Neural cell (in vitro differentiated cells): ENCODE data around the gene LRRK1. TPM values are rescaled to one million over a fixed set of nuclear protein-coding genes. Genes with fewer than 3 reads are reported as not detected.
A peak's percentile ranks its signal among the peaks of the same experiment; 100 is the strongest.

Experiments used
- H2AFZ ChIP-seq: fragments of 200-600, 300-800 bp; sonication (generic), shearing (Covaris generic); 2 replicates; pipeline ENCODE4 v1.6.0; 2014; ENCODE audit warnings: low read depth, mild to moderate bottlenecking, antibody characterized with exemption, low read length, moderate library complexity
- H3F3A ChIP-seq: fragments of 200-600 bp; shearing (Covaris generic); 2 replicates; pipeline ENCODE4 v1.6.1; 2016; ENCODE audit warnings: mild to moderate bottlenecking, moderate library complexity, mixed read lengths, antibody characterized with exemption, low read length; ENCODE audit not compliant: insufficient read depth, poor library complexity, severe bottlenecking
- H3K27ac ChIP-seq: fragments of 200-600, 300-800 bp; sonication (generic), shearing (Covaris generic); 2 replicates; pipeline ENCODE4 v1.5.1; 2014; ENCODE audit warnings: mild to moderate bottlenecking, low read length, moderate library complexity
- H3K27me3 ChIP-seq: fragments of 300-800, 200-600 bp; sonication (generic), shearing (Covaris generic); 2 replicates; pipeline ENCODE4 v1.6.0; 2014; ENCODE audit warnings: mild to moderate bottlenecking, low read depth, low read length, moderate library complexity; ENCODE audit not compliant: insufficient read depth
- H3K36me3 ChIP-seq: fragments of 300-800, 200-600 bp; sonication (generic), shearing (Covaris generic); 2 replicates; pipeline ENCODE4 v1.5.1; 2014; ENCODE audit warnings: mild to moderate bottlenecking, antibody characterized with exemption, low read length, moderate library complexity; ENCODE audit not compliant: insufficient read depth
- H3K4me2 ChIP-seq: fragments of 300-800, 200-600 bp; sonication (generic), shearing (Covaris generic); 2 replicates; pipeline ENCODE4 v1.6.0; 2014; ENCODE audit warnings: mild to moderate bottlenecking, low read length
- H3K4me3 ChIP-seq: fragments of 300-800, 200-600 bp; sonication (generic), shearing (Covaris generic); 2 replicates; pipeline ENCODE4 v1.5.1; 2014; ENCODE audit warnings: mild to moderate bottlenecking, low read length, moderate library complexity
- H3K79me2 ChIP-seq: fragments of 200-600 bp; shearing (Covaris generic); replicated peaks from 2 replicates; pipeline ENCODE4 v1.6.0; 2014; ENCODE audit warnings: mild to moderate bottlenecking, low read length, moderate library complexity; ENCODE audit not compliant: insufficient read depth
- H3K9ac ChIP-seq: fragments of 300-800, 200-600 bp; sonication (generic), shearing (Covaris generic); 2 replicates; pipeline ENCODE4 v1.6.1; 2016; ENCODE audit warnings: mild to moderate bottlenecking, low read length, mixed read lengths
- H3K9me2 ChIP-seq: fragments of 200-600 bp; shearing (Covaris generic); 2 replicates; pipeline ENCODE4 v1.6.1; 2016; ENCODE audit warnings: mild to moderate bottlenecking, low read length, mixed read lengths; ENCODE audit not compliant: insufficient read depth
- H3K9me3 ChIP-seq: fragments of 200-600, 300-800 bp; sonication (generic), shearing (Covaris generic); 2 replicates; pipeline ENCODE4 v1.6.1; 2016; ENCODE audit warnings: mild to moderate bottlenecking, mixed run types, low read length, moderate library complexity, mixed read lengths
- H4K20me1 ChIP-seq: fragments of 200-600 bp; shearing (Covaris generic); 2 replicates; pipeline ENCODE4 v1.6.1; 2016; ENCODE audit warnings: mild to moderate bottlenecking, mixed run types; ENCODE audit not compliant: insufficient read depth
- EP300 ChIP-seq: fragments of 450-650 bp; conservative IDR thresholded peaks from 2 replicates; pipeline ENCODE4 v1.6.1; 2014; ENCODE audit warnings: antibody characterized with exemption, mild to moderate bottlenecking, moderate library complexity; ENCODE audit not compliant: poor library complexity, severe bottlenecking
- EZH2 ChIP-seq: fragments of 200-600, 300-800 bp; shearing (Covaris generic), sonication (generic); IDR thresholded peaks from 2 replicates; pipeline ENCODE4 v1.6.1; 2014; ENCODE audit warnings: antibody characterized with exemption, low read length, borderline replicate concordance, mild to moderate bottlenecking; ENCODE audit not compliant: insufficient read depth, poor library complexity, severe bottlenecking
- MXI1 ChIP-seq: fragments of 450-650 bp; conservative IDR thresholded peaks from 2 replicates; pipeline ENCODE4 v1.6.1; 2014; ENCODE audit warnings: antibody characterized with exemption, mild to moderate bottlenecking; ENCODE audit not compliant: poor library complexity, severe bottlenecking
- POLR2AphosphoS5 ChIP-seq: IDR thresholded peaks from 2 replicates; pipeline ENCODE4 v1.6.1; 2012
- RAD21 ChIP-seq: fragments of 450-650 bp; conservative IDR thresholded peaks from 2 replicates; pipeline ENCODE4 v1.6.1; 2014; ENCODE audit warnings: antibody characterized with exemption, mild to moderate bottlenecking, moderate library complexity
- SMC3 ChIP-seq: fragments of 450-650 bp; conservative IDR thresholded peaks from 2 replicates; pipeline ENCODE4 v1.6.1; 2014; ENCODE audit warnings: antibody characterized with exemption, mild to moderate bottlenecking, moderate library complexity; ENCODE audit not compliant: poor library complexity
- TAF1 ChIP-seq: IDR thresholded peaks from 2 replicates; pipeline ENCODE4 v1.6.1; 2012; ENCODE audit warnings: low read depth
- polyA plus RNA-seq: library from polyadenylated mRNA; depleted of rRNA; stranded (reverse); fragments of >200 nt; gene quantifications from 2 replicates; pipeline ENCODE4 v1.2.3, GENCODE V29; 2014
- TF ChIP-seq, protein P1 (sequence below): fragments of 450-650 bp; IDR thresholded peaks from 2 replicates; pipeline ENCODE4 v1.5.1; 2014; ENCODE audit warnings: antibody characterized with exemption, mild to moderate bottlenecking, moderate library complexity; ENCODE audit not compliant: poor library complexity, severe bottlenecking
- TF ChIP-seq, protein P2 (sequence below): IDR thresholded peaks from 2 replicates; pipeline ENCODE4 v1.6.1; 2012; ENCODE audit warnings: borderline replicate concordance

LRRK1 gene
- polyA plus RNA-seq, 1 donor from 2014 or later: 0.06 TPM

DNA sequence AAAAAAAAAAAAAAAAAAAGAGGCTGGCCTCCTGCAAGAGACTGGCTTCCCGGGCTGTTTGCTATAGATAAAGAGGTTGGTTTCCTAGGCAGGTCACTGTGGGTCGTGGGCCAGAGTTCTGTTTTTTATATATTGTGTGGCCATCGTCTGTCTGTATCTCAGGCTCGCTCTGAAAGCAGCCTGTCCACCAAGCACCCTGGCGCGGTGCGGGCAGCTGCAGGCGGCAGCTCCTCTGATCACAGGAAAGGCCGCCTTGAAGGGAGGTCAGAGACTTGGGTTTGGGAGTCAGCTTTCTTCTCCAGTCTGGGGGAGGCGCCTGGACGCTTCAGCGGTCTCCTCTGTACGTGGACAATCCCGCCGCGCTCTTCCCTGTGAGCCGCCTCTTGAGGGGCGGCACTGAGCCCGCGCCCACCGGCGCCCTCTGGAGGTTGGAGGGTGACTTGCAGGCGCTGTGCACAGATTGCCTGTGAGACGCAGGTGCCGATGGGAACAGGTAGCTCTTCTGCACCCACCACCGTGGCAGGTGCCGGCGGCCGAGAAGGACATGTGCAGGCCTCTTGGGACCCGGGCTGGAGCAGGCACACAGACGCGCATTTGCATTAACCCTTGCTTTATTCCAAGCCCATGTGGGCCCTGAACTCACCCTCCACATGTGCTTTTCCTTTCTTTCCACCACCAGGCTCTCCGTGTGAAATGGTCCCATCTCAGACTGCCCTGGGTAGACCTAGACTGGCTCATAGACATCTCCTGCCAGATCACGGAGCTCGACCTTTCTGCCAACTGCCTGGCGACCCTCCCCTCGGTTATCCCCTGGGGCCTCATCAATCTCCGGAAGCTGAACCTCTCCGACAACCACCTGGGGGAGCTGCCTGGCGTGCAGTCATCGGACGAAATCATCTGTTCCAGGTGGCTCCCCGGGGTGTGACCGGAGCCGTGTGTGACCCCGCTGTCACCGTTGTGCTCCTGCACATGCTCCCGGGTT lies 89.3 kb downstream of the LRRK1 start:
- no peak overlapping the region for H3K4me3 ChIP-seq
- H3K9ac ChIP-seq: no peak overlapping the region
- no peaks in the 10 kb centered on the region for H3K36me3 ChIP-seq
- no peaks in the 10 kb centered on the region for H3K27me3 ChIP-seq
- peaks cover 9% of the 10 kb centered on the region for H3K9me3 ChIP-seq
- TF ChIP-seq, protein P1, sequence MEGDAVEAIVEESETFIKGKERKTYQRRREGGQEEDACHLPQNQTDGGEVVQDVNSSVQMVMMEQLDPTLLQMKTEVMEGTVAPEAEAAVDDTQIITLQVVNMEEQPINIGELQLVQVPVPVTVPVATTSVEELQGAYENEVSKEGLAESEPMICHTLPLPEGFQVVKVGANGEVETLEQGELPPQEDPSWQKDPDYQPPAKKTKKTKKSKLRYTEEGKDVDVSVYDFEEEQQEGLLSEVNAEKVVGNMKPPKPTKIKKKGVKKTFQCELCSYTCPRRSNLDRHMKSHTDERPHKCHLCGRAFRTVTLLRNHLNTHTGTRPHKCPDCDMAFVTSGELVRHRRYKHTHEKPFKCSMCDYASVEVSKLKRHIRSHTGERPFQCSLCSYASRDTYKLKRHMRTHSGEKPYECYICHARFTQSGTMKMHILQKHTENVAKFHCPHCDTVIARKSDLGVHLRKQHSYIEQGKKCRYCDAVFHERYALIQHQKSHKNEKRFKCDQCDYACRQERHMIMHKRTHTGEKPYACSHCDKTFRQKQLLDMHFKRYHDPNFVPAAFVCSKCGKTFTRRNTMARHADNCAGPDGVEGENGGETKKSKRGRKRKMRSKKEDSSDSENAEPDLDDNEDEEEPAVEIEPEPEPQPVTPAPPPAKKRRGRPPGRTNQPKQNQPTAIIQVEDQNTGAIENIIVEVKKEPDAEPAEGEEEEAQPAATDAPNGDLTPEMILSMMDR: peak; percentile 57
- no peak for TF ChIP-seq EP300
- H3K27ac ChIP-seq: no peak overlapping the region
- H3K4me2 ChIP-seq: no peak overlapping the region
- H3K9me2 ChIP-seq: no peaks in the 10 kb centered on the region
- H3F3A ChIP-seq: no peaks in the 10 kb centered on the region
- H4K20me1 ChIP-seq: no peaks in the 10 kb centered on the region
- H2AFZ ChIP-seq: no peak overlapping the region
- H3K79me2 ChIP-seq: no peaks in the 10 kb centered on the region

DNA sequence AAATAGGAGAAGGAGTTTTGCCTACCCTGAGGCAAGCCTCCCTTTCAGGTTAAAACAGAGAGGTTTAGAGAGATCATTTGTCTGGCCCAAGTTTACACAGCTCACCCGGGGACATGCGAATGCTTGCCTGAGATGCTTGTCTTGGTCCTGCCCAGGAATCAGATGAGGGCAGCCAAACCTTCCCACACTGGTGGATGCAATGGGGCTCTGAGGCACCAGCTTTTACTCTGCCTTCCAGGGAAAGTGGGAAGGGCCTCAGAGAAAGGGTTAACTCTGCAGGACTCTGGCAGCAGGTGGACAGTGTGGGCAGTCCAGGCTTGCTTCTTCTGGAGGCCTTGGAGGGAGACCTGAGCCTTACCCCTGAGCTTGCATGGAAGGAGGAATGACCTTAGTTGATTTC lies 90.0 kb downstream of the LRRK1 start:
- Histone ChIP-seq H3K9ac (no peak overlapping the region), H3K36me3 (no peaks in the 10 kb centered on the region), H4K20me1 (no peaks in the 10 kb centered on the region), H3K79me2 (no peaks in the 10 kb centered on the region), H3K27me3 (no peaks in the 10 kb centered on the region), H3K9me2 (no peaks in the 10 kb centered on the region), H2AFZ (no peak overlapping the region), H3K9me3 (peaks cover 9% of the 10 kb centered on the region), H3K4me2 (no peak overlapping the region), H3K4me3 (no peak overlapping the region), H3K27ac (no peak overlapping the region), H3F3A (no peaks in the 10 kb centered on the region)
- TF ChIP-seq EP300 (no peak), SMC3 (no peak), EZH2 (no peak), TAF1 (no peak), POLR2AphosphoS5 (no peak), MXI1 (no peak), RAD21 (no peak)
- TF ChIP-seq, protein P1: no peak
- TF ChIP-seq, protein P2, sequence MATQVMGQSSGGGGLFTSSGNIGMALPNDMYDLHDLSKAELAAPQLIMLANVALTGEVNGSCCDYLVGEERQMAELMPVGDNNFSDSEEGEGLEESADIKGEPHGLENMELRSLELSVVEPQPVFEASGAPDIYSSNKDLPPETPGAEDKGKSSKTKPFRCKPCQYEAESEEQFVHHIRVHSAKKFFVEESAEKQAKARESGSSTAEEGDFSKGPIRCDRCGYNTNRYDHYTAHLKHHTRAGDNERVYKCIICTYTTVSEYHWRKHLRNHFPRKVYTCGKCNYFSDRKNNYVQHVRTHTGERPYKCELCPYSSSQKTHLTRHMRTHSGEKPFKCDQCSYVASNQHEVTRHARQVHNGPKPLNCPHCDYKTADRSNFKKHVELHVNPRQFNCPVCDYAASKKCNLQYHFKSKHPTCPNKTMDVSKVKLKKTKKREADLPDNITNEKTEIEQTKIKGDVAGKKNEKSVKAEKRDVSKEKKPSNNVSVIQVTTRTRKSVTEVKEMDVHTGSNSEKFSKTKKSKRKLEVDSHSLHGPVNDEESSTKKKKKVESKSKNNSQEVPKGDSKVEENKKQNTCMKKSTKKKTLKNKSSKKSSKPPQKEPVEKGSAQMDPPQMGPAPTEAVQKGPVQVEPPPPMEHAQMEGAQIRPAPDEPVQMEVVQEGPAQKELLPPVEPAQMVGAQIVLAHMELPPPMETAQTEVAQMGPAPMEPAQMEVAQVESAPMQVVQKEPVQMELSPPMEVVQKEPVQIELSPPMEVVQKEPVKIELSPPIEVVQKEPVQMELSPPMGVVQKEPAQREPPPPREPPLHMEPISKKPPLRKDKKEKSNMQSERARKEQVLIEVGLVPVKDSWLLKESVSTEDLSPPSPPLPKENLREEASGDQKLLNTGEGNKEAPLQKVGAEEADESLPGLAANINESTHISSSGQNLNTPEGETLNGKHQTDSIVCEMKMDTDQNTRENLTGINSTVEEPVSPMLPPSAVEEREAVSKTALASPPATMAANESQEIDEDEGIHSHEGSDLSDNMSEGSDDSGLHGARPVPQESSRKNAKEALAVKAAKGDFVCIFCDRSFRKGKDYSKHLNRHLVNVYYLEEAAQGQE: no peak
